ENCODE data around the gene ATF4.

The ATF4 gene

GRCh38 chr22:39567135-39567946, 47.0 kb downstream of the ATF4 start:
- Mint-ChIP-seq H3K4me3 (peak overlapping the region; percentile 6 to 13), H3K27ac (peak overlapping the region in 1 of 2 donors; percentile 2)

GRCh38 chr22:39568278-39568981, 48.1 kb downstream of the ATF4 start:
- no peak overlapping the region for H3K27ac Mint-ChIP-seq
- peaks cover 5% of the 10 kb centered on the region for H3K27me3 Mint-ChIP-seq
- ATAC-seq (no peak), DNase-seq (no peak)
- no peak overlapping the region for H3K4me3 Mint-ChIP-seq
- H3K4me1 Mint-ChIP-seq = peaks cover 15% of the 10 kb centered on the region
- H3K9me3 Mint-ChIP-seq = peaks cover 9 to 12% of the 10 kb centered on the region in 2 donors

More at GRCh38 chr22:39567135-39567946, 47.0 kb downstream of the ATF4 start:
- ATAC-seq = peak; percentile 90
- DNase-seq = peak; percentile 19 to 20
- H3K27me3 Mint-ChIP-seq = peaks cover 5% of the 10 kb centered on the region
- H3K9me3 Mint-ChIP-seq = peaks cover 9 to 12% of the 10 kb centered on the region in 2 donors
- peaks cover 15% of the 10 kb centered on the region for H3K4me1 Mint-ChIP-seq

GRCh38 chr22:39569066-39569465, 48.7 kb downstream of the ATF4 start:
- peaks cover 9 to 12% of the 10 kb centered on the region in 2 donors for H3K9me3 Mint-ChIP-seq
- no peak for ATAC-seq
- H3K4me3 Mint-ChIP-seq = no peak overlapping the region
- DNase-seq = no peak
- no peak overlapping the region for H3K27ac Mint-ChIP-seq
- peaks cover 15% of the 10 kb centered on the region for H3K4me1 Mint-ChIP-seq
- H3K27me3 Mint-ChIP-seq = peaks cover 5% of the 10 kb centered on the region

GRCh38 chr22:39570226-39570625, 49.9 kb downstream of the ATF4 start:
- Mint-ChIP-seq H3K9me3 (peaks cover 8 to 9% of the 10 kb centered on the region in 2 donors), H3K27me3 (peaks cover 5% of the 10 kb centered on the region), H3K4me3 (no peak overlapping the region), H3K27ac (no peak overlapping the region), H3K4me1 (peaks cover 15% of the 10 kb centered on the region)
- ATAC-seq (no peak), DNase-seq (no peak)

GRCh38 chr22:39570665-39571064, 50.3 kb downstream of the ATF4 start, which contains the start of gene CACNA1I:
Gene CACNA1I (plus strand): TSS chr22:39570753. CDS start chr22:39570753, 0 bp downstream.
- Mint-ChIP-seq H3K4me3 (no peak within 1 kb of the TSS), H3K4me1 (peaks cover 15% of the 10 kb centered on the region), H3K27me3 (peaks cover 5% of the 10 kb centered on the region), H3K9me3 (peaks cover 4 to 5% of the 10 kb centered on the region in 2 donors), H3K27ac (peak within 1 kb of the TSS in 1 of 2 donors; percentile 40)
- ATAC-seq (no peak), DNase-seq (no peak)

GRCh38 chr22:39571538-39571937, 51.2 kb downstream of the ATF4 start:
- H3K27me3 Mint-ChIP-seq = peaks cover 5% of the 10 kb centered on the region

More at GRCh38 chr22:39571538-39571937, 51.2 kb downstream of the ATF4 start:
- ATAC-seq = no peak
- Mint-ChIP-seq H3K9me3 (no peaks in the 10 kb centered on the region), H3K4me3 (no peak overlapping the region), H3K27ac (no peak overlapping the region), H3K4me1 (peaks cover 15% of the 10 kb centered on the region)
- no peak for DNase-seq
